ENCODE data around the gene RITA1. TPM values are rescaled to one million over a fixed set of nuclear protein-coding genes. Genes with fewer than 3 reads are reported as not detected.
"Not testable (repeated sequence)": the region's sequence is repeated elsewhere in the genome, so short reads cannot be mapped to it uniquely, and the experiment has no call there.

Gene RITA1
- total RNA-seq, 1 donor from 2014 or later, result 10.2 TPM

GRCh38 chr12:113201187-113202177, 16.0 kb downstream of the RITA1 start:
- no peak for FAIRE-seq
- DNase-seq (ENCODE audit: low spot score in 2 of 2), result no peak

GRCh38 chr12:113202300-113203075, 17.0 kb downstream of the RITA1 start:
- no peak for DNase-seq (ENCODE audit: low spot score in 2 of 2)
- FAIRE-seq, result no peak

- DNase-seq (ENCODE audit: low spot score in 2 of 2), result no peak
- FAIRE-seq, result no peak
Measured at GRCh38 chr12:113203852-113204760, 18.6 kb downstream of the RITA1 start.

GRCh38 chr12:113204804-113205203, 19.3 kb downstream of the RITA1 start:
- no peak for FAIRE-seq

GRCh38 chr12:113206802-113207201, 21.3 kb downstream of the RITA1 start:
- DNase-seq (ENCODE audit: low spot score in 2 of 2); FAIRE-seq: not testable (repeated sequence)

More at GRCh38 chr12:113204804-113205203, 19.3 kb downstream of the RITA1 start:
- no peak for DNase-seq (ENCODE audit: low spot score in 2 of 2)

GRCh38 chr12:113207613-113208040, 22.1 kb downstream of the RITA1 start:
- DNase-seq (ENCODE audit: low spot score in 2 of 2), result no peak

GRCh38 chr12:113208041-113208934, 22.8 kb downstream of the RITA1 start:
- FAIRE-seq (no peak), DNase-seq (ENCODE audit: low spot score in 2 of 2) (no peak)

More at GRCh38 chr12:113207613-113208040, 22.1 kb downstream of the RITA1 start:
- FAIRE-seq, result no peak

- no peak for DNase-seq (ENCODE audit: low spot score in 2 of 2)
- FAIRE-seq, result no peak
Measured at GRCh38 chr12:113211160-113211559, 25.6 kb downstream of the RITA1 start.

GRCh38 chr12:113214895-113215400, 29.4 kb downstream of the RITA1 start:
- FAIRE-seq (no peak), DNase-seq (ENCODE audit: low spot score in 2 of 2) (no peak)

- no peak for FAIRE-seq
Measured at GRCh38 chr12:113216027-113216426, 30.5 kb downstream of the RITA1 start.

GRCh38 chr12:113220593-113221180, 35.2 kb downstream of the RITA1 start:
- no peak for FAIRE-seq
- no peak for DNase-seq (ENCODE audit: low spot score in 2 of 2)

More at GRCh38 chr12:113216027-113216426, 30.5 kb downstream of the RITA1 start:
- DNase-seq (ENCODE audit: low spot score in 2 of 2), result no peak

- peak; percentile 95 to 96 for DNase-seq (ENCODE audit: low spot score in 2 of 2)
- peak; percentile 99 for FAIRE-seq
Measured at GRCh38 chr12:113221181-113221996, 35.9 kb downstream of the RITA1 start, which contains the start of gene TPCN1. TSS of gene TPCN1 (plus strand) at chr12:113221464. CDS start at chr12:113226853, 5,389 bp downstream.

- no peak for DNase-seq (ENCODE audit: low spot score in 2 of 2)
- FAIRE-seq, result no peak
Measured at GRCh38 chr12:113221997-113222729, 36.6 kb downstream of the RITA1 start.

- peak in 1 of 2 donors; percentile 56 for DNase-seq (ENCODE audit: low spot score in 2 of 2)
- no peak for FAIRE-seq
Measured at GRCh38 chr12:113222730-113223531, 37.4 kb downstream of the RITA1 start.

- FAIRE-seq (no peak), DNase-seq (ENCODE audit: low spot score in 2 of 2) (no peak)
Measured at GRCh38 chr12:113224955-113225354, 39.4 kb downstream of the RITA1 start.
